Smooth muscle cell (in vitro differentiated cells): ENCODE measurements around the gene IMMP2L. TPM values are rescaled to one million over a fixed set of nuclear protein-coding genes. Genes with fewer than 3 reads are reported as not detected.

ENCODE experiments used
- DNase-seq: peaks from one replicate; lab custom pipeline; 2025; ENCODE audit not compliant: unreplicated experiment; lab: John Stamatoyannopoulos, UW
- H2AFZ ChIP-seq: fragments of 200-600 bp; sonication (generic); 2 replicates; pipeline ENCODE4 v1.6.0; 2016; ENCODE audit warnings: antibody characterized with exemption, low read depth, mild to moderate bottlenecking
- H3F3A ChIP-seq: fragments of 200-600 bp; sonication (generic); 2 replicates; pipeline ENCODE4 v1.6.0; 2017; ENCODE audit warnings: antibody characterized with exemption, low read depth
- H3K27ac ChIP-seq: fragments of 200-600 bp; sonication (generic); 2 replicates; pipeline ENCODE4 v1.5.1; 2016; ENCODE audit warnings: low read depth, mild to moderate bottlenecking
- H3K27me3 ChIP-seq: fragments of 200-600 bp; sonication (generic); 2 replicates; pipeline ENCODE4 v1.6.1; 2016; ENCODE audit warnings: low read depth, mild to moderate bottlenecking
- H3K36me3 ChIP-seq: fragments of 200-600 bp; sonication (generic); 2 replicates; pipeline ENCODE4 v1.5.1; 2016; ENCODE audit warnings: low read depth
- H3K4me1 ChIP-seq: fragments of 200-600 bp; sonication (generic); 2 replicates; pipeline ENCODE4 v1.5.1; 2016; ENCODE audit warnings: low read depth
- H3K4me2 ChIP-seq: fragments of 200-600 bp; sonication (generic); 2 replicates; pipeline ENCODE4 v1.6.0; 2016; ENCODE audit warnings: mild to moderate bottlenecking
- H3K4me3 ChIP-seq: fragments of 200-600 bp; sonication (generic); 2 replicates; pipeline ENCODE4 v1.5.1; 2016; ENCODE audit warnings: mild to moderate bottlenecking
- H3K79me2 ChIP-seq: fragments of 200-600 bp; sonication (generic); 2 replicates; pipeline ENCODE4 v1.6.0; 2016; ENCODE audit warnings: low read depth, mild to moderate bottlenecking
- H3K9ac ChIP-seq: fragments of 200-600 bp; sonication (generic); 2 replicates; pipeline ENCODE4 v1.6.0; 2016; ENCODE audit warnings: low read depth
- H3K9me3 ChIP-seq: fragments of 200-600 bp; sonication (generic); replicated peaks from 2 replicates; pipeline ENCODE4 v1.5.1; 2016; ENCODE audit warnings: low read depth
- H4K20me1 ChIP-seq: fragments of 200-600 bp; sonication (generic); 2 replicates; pipeline ENCODE4 v1.6.0; 2016; ENCODE audit warnings: low read depth
- WGBS: methylation state at CpG from one replicate; pipeline ENCODE4 v1.1.7; 2016; ENCODE audit warnings: low lambda C conversion rate; 5-methylcytosine and 5-hydroxymethylcytosine counted together
- polyA plus RNA-seq: library from polyadenylated mRNA; unstranded; fragments of >200 nt; fragmentation: Nextera tagmentation; extraction: Ambion mirVana; gene quantifications from 2 replicates; pipeline ENCODE4 v1.2.1, GENCODE V29; 2016
- total RNA-seq: library from RNA; depleted of rRNA; stranded (reverse); fragments of >200 nt; gene quantifications from 2 replicates; pipeline ENCODE4 v1.2.3, GENCODE V29; 2014
- TF ChIP-seq, protein P1 (sequence below): fragments of 200-600 bp; sonication (generic); IDR thresholded peaks from 2 replicates; pipeline ENCODE4 v1.5.1; 2017; ENCODE audit warnings: borderline replicate concordance, mild to moderate bottlenecking, antibody characterized with exemption; ENCODE audit not compliant: insufficient read depth, poor library complexity, severe bottlenecking

IMMP2L gene
- total and polyA plus RNA-seq, 2 experiments from 2014 or later = 10.9 to 11.1 TPM

DNA sequence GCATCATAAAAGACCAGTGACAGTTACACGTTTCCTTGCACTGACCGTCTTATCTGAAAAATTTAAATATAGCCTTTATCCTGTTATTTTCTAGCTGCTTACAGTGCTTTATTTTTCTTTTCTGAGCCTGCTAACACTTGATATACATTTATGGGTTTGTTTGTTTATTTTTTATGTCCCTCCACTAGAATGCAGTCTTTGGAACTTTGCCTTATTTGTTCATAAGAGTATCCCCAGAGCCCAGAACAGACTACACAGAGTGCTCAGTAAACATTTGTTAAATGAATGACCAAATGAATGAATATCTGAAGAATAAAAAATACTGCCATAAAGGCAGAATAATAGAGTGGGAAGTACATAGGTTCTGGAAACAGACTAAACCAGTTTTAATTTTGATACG is 673.7 kb downstream of the IMMP2L start:
- no peak for DNase-seq
- Histone ChIP-seq H3K4me2 (no peak overlapping the region), H3K79me2 (no peaks in the 10 kb centered on the region), H3K36me3 (no peaks in the 10 kb centered on the region), H3K27me3 (no peaks in the 10 kb centered on the region), H2AFZ (peak overlapping the region; percentile 50), H3K9ac (no peak overlapping the region), H3K9me3 (no peaks in the 10 kb centered on the region), H3K4me3 (no peak overlapping the region), H3K4me1 (no peaks in the 10 kb centered on the region), H3F3A (no peaks in the 10 kb centered on the region), H3K27ac (no peak overlapping the region), H4K20me1 (no peaks in the 10 kb centered on the region)
- WGBS = 58% methylated on average over 3 of the region's 3 CpGs
- TF ChIP-seq, protein P1, sequence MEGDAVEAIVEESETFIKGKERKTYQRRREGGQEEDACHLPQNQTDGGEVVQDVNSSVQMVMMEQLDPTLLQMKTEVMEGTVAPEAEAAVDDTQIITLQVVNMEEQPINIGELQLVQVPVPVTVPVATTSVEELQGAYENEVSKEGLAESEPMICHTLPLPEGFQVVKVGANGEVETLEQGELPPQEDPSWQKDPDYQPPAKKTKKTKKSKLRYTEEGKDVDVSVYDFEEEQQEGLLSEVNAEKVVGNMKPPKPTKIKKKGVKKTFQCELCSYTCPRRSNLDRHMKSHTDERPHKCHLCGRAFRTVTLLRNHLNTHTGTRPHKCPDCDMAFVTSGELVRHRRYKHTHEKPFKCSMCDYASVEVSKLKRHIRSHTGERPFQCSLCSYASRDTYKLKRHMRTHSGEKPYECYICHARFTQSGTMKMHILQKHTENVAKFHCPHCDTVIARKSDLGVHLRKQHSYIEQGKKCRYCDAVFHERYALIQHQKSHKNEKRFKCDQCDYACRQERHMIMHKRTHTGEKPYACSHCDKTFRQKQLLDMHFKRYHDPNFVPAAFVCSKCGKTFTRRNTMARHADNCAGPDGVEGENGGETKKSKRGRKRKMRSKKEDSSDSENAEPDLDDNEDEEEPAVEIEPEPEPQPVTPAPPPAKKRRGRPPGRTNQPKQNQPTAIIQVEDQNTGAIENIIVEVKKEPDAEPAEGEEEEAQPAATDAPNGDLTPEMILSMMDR = no peak

DNA sequence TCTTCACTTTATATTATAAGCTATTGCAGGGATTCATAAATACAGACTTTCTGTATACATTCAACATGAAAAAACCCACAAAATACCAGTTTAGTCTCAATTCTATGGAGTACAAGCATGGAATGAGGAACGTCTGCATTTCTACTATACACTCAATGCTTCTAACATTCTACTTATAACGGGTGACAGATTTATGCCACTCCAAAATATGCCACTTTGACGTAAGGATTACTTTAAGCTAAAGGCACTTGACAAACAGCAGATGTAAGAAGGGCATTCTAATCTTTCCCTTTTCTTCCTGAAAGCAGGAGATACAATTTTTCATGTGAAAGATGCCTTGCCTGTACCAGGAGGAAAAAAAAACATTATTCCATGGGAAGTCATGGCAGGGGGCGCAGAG is 676.8 kb downstream of the IMMP2L start:
- no peaks in the 10 kb centered on the region for H3K79me2 ChIP-seq
- no peak overlapping the region for H3K4me2 ChIP-seq
- H3K4me1 ChIP-seq = no peaks in the 10 kb centered on the region
- H2AFZ ChIP-seq = no peak overlapping the region
- H3K9ac ChIP-seq = no peak overlapping the region
- no peak overlapping the region for H3K4me3 ChIP-seq
- H3K9me3 ChIP-seq = no peaks in the 10 kb centered on the region
- H3K27ac ChIP-seq = no peak overlapping the region
- 68% methylated on average over 4 of the region's 4 CpGs for WGBS
- no peaks in the 10 kb centered on the region for H3K27me3 ChIP-seq
- H4K20me1 ChIP-seq = no peaks in the 10 kb centered on the region
- no peaks in the 10 kb centered on the region for H3K36me3 ChIP-seq
- no peaks in the 10 kb centered on the region for H3F3A ChIP-seq
- DNase-seq = no peak
- TF ChIP-seq, protein P1 = no peak

DNA sequence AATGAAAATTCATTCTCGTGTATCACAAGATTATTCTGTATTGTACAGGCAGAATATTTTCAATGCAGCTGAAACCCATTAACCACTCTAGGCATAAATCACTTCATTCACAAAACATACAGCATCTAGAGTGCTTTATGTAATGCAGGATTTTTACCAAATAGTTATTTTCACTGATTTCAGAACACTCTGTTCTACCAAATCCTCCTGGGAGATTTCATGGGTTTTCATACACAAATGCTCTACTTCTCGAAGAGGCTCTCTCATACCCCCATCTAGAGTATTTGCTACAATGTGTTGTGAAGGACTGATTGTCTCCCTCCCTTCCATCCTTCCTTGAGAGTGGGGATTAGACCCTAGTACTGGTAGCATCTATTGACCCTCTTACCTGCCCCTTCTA is 680.6 kb downstream of the IMMP2L start:
- Histone ChIP-seq H3K79me2 (no peaks in the 10 kb centered on the region), H3K4me2 (no peak overlapping the region), H3K27me3 (no peaks in the 10 kb centered on the region), H2AFZ (no peak overlapping the region), H3K36me3 (no peaks in the 10 kb centered on the region), H3K4me1 (no peaks in the 10 kb centered on the region), H3K9me3 (no peaks in the 10 kb centered on the region), H3F3A (no peaks in the 10 kb centered on the region), H4K20me1 (no peaks in the 10 kb centered on the region), H3K9ac (no peak overlapping the region), H3K27ac (no peak overlapping the region), H3K4me3 (no peak overlapping the region)
- TF ChIP-seq, protein P1 = no peak
- DNase-seq = no peak
- WGBS = 94% methylated on average over 2 of the region's 2 CpGs

DNA sequence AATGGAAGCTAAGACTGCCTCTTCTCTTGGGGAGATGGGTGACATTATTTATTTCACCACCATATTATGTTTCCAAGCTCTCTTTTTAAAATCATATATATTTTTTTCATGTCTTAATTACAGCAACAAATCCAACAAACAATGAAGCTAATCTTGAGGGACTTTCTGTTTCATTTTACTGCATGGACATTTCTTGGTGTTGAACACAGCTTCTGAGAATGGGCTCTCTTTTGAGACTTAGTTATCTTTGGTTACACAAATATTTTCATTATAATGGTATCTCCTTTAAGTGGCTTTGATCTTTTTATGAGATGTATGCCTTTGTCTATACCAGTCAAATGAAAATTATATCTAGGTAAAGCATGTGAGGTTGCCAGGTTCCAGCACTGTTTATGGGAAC is 681.3 kb downstream of the IMMP2L start:
- H3K27me3 ChIP-seq = no peaks in the 10 kb centered on the region
- no peaks in the 10 kb centered on the region for H3K79me2 ChIP-seq
- H2AFZ ChIP-seq = no peak overlapping the region
- no peaks in the 10 kb centered on the region for H4K20me1 ChIP-seq
- no peak overlapping the region for H3K27ac ChIP-seq
- no peaks in the 10 kb centered on the region for H3K4me1 ChIP-seq
- TF ChIP-seq, protein P1 = no peak
- no peak overlapping the region for H3K4me2 ChIP-seq
- no peaks in the 10 kb centered on the region for H3F3A ChIP-seq
- DNase-seq = no peak
- H3K9me3 ChIP-seq = no peaks in the 10 kb centered on the region
- H3K4me3 ChIP-seq = no peak overlapping the region
- H3K36me3 ChIP-seq = no peaks in the 10 kb centered on the region
- no peak overlapping the region for H3K9ac ChIP-seq
